Urinary bladder (tissue), 4 donors: ENCODE results near the gene BSCL2. TPM values are rescaled to one million over a fixed set of nuclear protein-coding genes. Genes with fewer than 3 reads are reported as not detected.
"Not testable (repeated sequence)": the region's sequence is repeated elsewhere in the genome, so short reads cannot be mapped to it uniquely, and the experiment has no call there.

Experiments used
- DNase-seq: peaks from one replicate; pipeline ENCODE4 v3.0.0-alpha.2; 2015; ENCODE audit errors: extremely low spot score
- H3K27ac ChIP-seq: one replicate; pipeline ENCODE4 v1.5.1; 2013; ENCODE audit warnings: low read depth, mild to moderate bottlenecking, moderate library complexity
- H3K36me3 ChIP-seq: one replicate; pipeline ENCODE4 v1.6.1; 2013; ENCODE audit warnings: mild to moderate bottlenecking, moderate library complexity; ENCODE audit not compliant: insufficient read depth
- H3K4me1 ChIP-seq: one replicate; pipeline ENCODE4 v1.6.1; 2013; ENCODE audit warnings: mild to moderate bottlenecking, moderate library complexity; ENCODE audit not compliant: insufficient read depth
- H3K4me3 ChIP-seq: one replicate; pipeline ENCODE4 v1.5.1; 2013; ENCODE audit warnings: low read depth, low read length
- WGBS: extraction: QIAGEN DNeasy Blood & Tissue Kit; methylation state at CpG from one replicate; pipeline ENCODE4 v1.1.7; 2013; 5-methylcytosine and 5-hydroxymethylcytosine counted together
- polyA plus RNA-seq: library from polyadenylated mRNA; stranded (reverse); fragments of 200-250 nt; gene quantifications from one replicate; pipeline ENCODE4 v1.2.3, GENCODE V29; 2013
- total RNA-seq: library from RNA; depleted of rRNA; stranded (reverse); fragments of >200 nt; gene quantifications from one replicate; pipeline ENCODE4 v1.2.3, GENCODE V29; 2014
- donor health status: healthy with polysubstance abuse.
- donor health status: healthy.

The BSCL2 gene
- total and polyA plus RNA-seq, 2 donors = 25.6 to 52.6 TPM

DNA sequence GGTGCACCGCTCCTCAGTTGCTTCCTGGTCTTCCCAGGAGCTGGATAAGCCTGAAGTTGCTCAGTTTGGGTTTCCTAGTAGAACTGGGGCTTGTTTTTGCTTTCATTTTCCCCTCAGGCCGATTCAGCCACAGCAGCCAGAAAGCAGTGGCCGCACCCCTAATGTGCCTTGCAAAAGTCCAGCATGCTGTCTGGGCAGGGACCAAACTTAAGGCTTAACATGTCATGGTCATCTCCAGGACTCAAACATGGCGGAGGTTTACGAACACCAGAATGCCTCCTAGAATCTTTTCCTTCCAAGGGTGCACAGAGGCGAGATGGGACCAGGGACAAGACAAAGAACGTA lies 2.7 kb upstream of the BSCL2 start:
- no peak for DNase-seq
- H3K36me3 ChIP-seq = no peaks in the 10 kb centered on the region
- WGBS = 41% methylated on average over 7 of the region's 7 CpGs
- no peaks in the 10 kb centered on the region for H3K4me1 ChIP-seq
- H3K27ac ChIP-seq = peak overlapping the region; percentile 89
- H3K4me3 ChIP-seq = peak overlapping the region; percentile 34

DNA sequence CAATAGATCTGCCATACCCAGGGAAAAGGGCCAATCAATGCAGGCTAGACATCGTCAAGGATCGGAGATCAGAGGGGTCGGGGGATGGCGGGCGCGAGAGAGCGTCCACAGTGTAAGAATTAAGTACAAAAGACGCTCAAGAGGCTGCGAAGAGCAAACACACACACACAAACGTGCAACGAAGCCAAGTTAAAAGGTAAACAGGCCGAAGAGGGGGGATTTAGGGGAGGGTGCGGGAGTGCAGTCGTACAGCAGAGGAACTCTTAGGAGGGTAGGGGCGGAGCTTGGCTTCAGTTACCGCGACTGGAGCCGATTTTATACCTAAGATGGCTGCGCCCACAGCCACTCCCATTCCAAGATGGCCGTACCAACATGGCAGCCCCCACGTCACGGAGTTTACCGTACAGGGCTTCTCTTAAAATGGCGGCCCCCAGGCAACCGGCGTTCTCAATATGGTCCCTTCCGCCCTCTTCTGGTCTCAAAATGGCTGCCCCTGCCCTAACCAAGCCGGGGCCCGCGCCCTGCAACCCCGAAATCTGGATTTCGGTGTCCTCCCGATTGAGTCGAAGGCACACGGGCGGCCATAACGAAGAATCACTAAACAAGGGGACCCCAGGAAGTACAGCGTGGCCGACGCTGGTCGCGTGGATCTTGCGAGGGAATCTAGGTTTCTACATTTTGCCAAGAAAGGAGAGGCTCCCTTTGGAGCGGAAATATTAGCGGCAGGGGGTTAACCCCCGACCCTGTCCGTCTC lies 2.2 kb upstream of the BSCL2 start:
- no peaks in the 10 kb centered on the region for H3K36me3 ChIP-seq
- WGBS = 1% methylated on average over 47 of the region's 47 CpGs
- H3K4me1 ChIP-seq = no peaks in the 10 kb centered on the region
- peak overlapping the region; percentile 89 for H3K27ac ChIP-seq
- peak; percentile 97 for DNase-seq
- peak overlapping the region; percentile 40 for H3K4me3 ChIP-seq

DNA sequence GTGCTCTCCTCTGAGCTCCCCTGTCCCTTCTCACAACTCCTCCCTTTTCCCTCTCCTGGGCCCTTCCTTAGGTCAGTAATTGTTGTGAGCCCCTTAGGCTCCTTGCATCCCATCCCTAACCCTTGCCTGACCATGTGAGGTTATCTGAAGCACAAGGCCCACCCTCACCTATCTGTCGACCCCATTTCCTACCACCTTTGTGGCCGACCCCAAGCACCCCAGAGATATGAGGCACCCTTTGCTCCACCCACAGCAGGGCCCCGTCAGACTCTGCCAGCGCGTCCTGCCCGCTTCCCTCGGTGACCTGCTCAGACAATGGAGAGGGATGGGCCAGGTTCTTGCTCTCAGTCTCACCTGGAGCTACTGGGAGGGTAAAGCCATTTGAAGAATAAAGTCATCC lies 1.6 kb upstream of the BSCL2 start:
- Histone ChIP-seq H3K36me3 (no peaks in the 10 kb centered on the region), H3K27ac (peak overlapping the region; percentile 82), H3K4me3 (peak overlapping the region; percentile 40), H3K4me1 (no peaks in the 10 kb centered on the region)
- WGBS = 6% methylated on average over 7 of the region's 7 CpGs
- no peak for DNase-seq

GRCh38 chr11:62708392-62708791 lies 1.2 kb upstream of the BSCL2 start:
- Histone ChIP-seq H3K36me3 (no peaks in the 10 kb centered on the region), H3K27ac (peak overlapping the region; percentile 82), H3K4me3 (peak overlapping the region; percentile 40), H3K4me1 (no peaks in the 10 kb centered on the region)
- DNase-seq = no peak
- WGBS = 73% methylated on average over 5 of the region's 5 CpGs

DNA sequence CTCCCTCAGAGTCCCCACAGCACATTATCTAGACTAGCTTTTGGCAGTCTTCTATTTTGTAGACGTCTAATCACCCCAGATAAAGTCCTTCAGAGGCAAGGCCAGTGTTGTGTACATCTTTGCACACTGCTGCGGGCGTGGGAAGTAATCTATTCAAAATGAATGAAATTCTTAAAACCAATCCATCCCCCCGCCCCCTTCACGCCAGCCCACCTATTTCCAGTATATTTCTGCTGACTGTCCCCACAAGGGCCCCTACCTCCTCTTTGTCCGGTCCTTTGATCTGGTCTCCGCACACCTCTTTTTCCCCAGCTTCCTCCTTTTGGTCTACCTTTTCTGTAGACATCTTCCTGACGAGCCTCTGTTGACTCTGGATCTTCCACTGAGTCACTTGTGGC lies 375 bp downstream of the BSCL2 start:
- no peak overlapping the region for H3K27ac ChIP-seq
- DNase-seq = no peak
- no peaks in the 10 kb centered on the region for H3K4me1 ChIP-seq
- H3K4me3 ChIP-seq = peak overlapping the region; percentile 69
- H3K36me3 ChIP-seq = no peaks in the 10 kb centered on the region
- 73% methylated on average over 8 of the region's 8 CpGs for WGBS

DNA sequence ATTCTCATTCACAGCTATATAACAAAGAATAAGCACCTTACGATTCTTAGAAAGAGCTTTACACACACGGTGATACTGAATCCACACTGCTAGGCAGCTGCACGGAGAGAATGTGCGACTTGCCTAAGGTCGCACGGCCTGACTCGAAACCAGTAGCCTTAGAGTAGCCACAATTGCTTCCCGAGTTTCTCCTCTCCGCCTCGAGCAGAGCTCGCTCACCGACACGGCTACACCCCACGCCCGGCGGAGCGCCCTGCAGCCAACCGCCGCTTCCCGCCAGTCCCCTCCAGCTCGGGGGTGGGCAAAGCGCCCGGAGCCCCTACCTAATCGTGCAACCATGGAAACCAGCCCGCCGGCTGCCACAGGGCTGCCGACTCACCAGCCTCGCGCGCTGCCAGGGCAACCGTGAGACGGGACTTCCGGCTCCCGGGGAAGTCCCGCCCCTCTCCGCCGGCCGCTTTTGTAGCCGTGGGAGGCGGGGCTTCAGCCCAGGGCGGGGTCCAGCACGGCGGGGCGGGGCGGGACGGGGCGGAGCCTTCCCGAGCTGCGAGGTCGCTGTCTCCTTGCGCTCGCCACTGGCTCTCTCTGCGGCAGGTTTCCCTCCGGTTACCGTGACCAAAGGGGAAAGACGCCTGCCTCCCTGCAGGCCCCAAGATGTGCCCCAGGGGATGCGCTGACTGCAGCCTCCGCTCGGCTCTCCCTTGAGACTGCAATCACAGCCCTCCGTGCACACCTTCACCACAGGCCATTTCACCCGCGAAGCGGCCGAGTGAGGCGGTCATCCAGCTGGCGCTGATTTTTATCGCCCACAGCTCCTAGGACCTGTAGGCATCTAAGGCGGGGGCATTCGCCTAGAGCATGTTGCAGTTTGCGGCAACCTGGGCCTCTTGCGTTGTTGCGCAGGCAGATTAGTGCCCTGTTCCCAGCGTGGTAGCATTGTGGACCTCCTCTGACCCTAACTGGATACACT lies 1.1 kb downstream of the BSCL2 start:
- 4% methylated on average over 73 of the region's 73 CpGs for WGBS

GRCh38 chr11:62705413-62705812 lies 1.8 kb downstream of the BSCL2 start:
- Histone ChIP-seq H3K27ac (peak overlapping the region; percentile 11), H3K4me3 (peak overlapping the region; percentile 69), H3K4me1 (no peaks in the 10 kb centered on the region), H3K36me3 (no peaks in the 10 kb centered on the region)
- 45% methylated on average over 7 of the region's 7 CpGs for WGBS
- no peak for DNase-seq

More for the DNA sequence above, 1.1 kb downstream of the BSCL2 start:
- no peaks in the 10 kb centered on the region for H3K36me3 ChIP-seq
- no peaks in the 10 kb centered on the region for H3K4me1 ChIP-seq
- DNase-seq = peak; percentile 77
- no peak overlapping the region for H3K27ac ChIP-seq
- H3K4me3 ChIP-seq = peak overlapping the region; percentile 69

DNA sequence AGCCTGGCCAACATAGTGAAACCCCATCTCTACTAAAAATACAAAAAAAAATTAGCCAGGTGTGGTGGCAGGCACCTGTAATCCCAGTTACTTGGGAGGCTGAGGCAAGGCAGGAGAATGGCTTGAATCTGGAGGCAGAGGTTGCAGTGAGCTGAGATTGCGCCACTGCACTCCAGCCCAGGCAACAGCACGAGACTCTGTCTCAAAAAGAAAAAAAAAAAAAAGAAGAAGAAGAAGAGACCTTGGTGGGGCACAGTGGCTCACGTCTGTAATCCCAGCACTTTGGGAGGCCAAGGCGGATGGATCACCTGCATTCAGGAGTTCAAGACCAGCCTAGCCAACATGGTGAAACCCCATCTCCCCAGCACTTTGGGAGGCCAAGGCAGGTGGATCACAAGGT lies 3.3 kb downstream of the BSCL2 start:
- H3K36me3 ChIP-seq, H3K27ac ChIP-seq, H3K4me3 ChIP-seq, H3K4me1 ChIP-seq, DNase-seq: not testable (repeated sequence)
- WGBS = 94% methylated on average over 4 of the region's 4 CpGs

GRCh38 chr11:62702246-62702645 lies 5.0 kb downstream of the BSCL2 start:
- 93% methylated on average over 11 of the region's 11 CpGs for WGBS
- Histone ChIP-seq H3K4me3 (no peak overlapping the region), H3K27ac (no peak overlapping the region), H3K36me3 (no peaks in the 10 kb centered on the region), H3K4me1 (no peaks in the 10 kb centered on the region)
- DNase-seq = no peak

DNA sequence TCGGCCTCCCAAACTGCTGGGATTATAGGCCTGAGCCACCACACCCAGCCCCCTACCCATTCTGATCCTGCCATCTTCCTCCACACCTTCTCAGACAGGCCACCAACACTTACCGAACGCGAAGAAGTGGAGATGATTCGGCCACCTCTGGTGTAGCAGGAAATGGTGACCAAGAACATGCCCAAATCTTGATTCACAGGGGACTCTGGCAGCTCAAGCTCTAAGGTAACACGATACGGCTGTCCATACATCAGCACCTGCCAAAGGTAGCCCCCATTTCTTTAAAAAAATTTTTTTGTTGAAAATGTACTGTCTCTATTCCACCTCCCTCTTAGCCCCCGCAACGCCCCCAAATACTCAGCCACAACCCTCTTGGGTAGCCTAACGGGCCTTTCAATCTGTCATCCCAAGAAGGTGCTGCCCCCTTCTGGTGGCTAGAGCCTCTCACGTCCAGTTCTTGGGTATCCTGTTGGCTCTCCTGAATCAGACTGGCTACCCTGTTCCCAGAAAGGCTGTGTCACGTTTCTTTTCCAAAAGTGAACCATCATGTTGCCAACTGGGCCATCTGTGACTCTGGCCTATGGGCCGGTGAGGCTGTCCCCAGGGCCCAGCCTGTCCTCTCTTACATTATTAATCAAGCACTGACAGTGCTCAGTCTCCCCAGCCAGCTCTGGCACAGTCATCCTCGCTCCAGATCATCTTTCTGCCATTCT lies 12.6 kb downstream of the BSCL2 start:
- Histone ChIP-seq H3K27ac (no peak overlapping the region), H3K4me3 (no peak overlapping the region), H3K4me1 (no peaks in the 10 kb centered on the region), H3K36me3 (peaks cover 7% of the 10 kb centered on the region)
- DNase-seq = no peak
- 47% methylated on average over 14 of the region's 14 CpGs for WGBS

DNA sequence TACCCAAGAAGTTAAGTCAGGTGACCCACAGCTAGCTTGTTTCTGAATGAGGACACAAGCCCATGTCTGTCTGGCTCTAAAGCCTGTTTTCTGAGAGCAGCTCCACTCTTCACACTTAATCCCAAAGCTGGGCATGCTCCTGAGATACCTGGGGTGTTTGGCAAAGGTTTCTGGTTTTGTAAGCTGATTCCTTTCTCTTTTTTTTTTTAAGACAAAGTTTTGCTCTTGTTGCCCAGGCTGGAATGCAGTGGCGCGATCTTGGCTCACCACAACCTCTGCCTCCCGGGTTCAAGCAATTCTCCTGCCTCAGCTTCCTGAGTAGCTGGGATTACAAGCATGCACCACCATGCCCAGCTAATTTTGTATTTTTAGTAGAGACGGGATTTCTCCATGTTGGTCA lies 13.6 kb downstream of the BSCL2 start:
- not testable (repeated sequence) for H3K4me1 ChIP-seq, DNase-seq, H3K4me3 ChIP-seq, H3K27ac ChIP-seq, H3K36me3 ChIP-seq
- WGBS = 74% methylated on average over 4 of the region's 4 CpGs

GRCh38 chr11:62689421-62690183 lies 17.6 kb downstream of the BSCL2 start, which contains the start of gene LRRN4CL:
LRRN4CL (minus strand) TSS chr11:62689530; CDS start chr11:62688508, 1,022 bp downstream.
- 24% methylated on average over 11 of the region's 11 CpGs for WGBS
- H3K27ac ChIP-seq = peak within 1 kb of the TSS; percentile 28
- H3K4me1 ChIP-seq = no peaks in the 10 kb centered on the region
- H3K4me3 ChIP-seq = peak within 1 kb of the TSS; percentile 13
- DNase-seq = no peak
- peaks cover 7% of the 10 kb centered on the region for H3K36me3 ChIP-seq

DNA sequence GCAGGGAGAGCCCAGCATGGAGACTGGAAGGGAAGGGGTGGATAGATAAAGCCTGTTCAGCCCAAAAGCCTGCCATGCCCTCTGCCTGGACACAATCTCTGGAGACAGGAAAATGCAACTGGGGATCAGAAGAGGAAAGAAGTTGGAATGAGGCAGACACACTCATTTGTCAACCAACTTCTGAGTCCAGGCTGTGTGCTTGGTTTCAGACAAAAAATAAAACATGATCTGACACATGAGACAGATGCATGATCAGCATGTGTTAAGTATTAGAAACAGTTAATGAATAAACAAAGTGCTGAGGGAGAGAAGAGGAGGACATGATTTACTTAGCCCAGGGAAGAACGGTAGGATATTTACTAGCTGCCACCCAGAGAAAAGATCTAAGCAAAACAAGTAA lies 18.7 kb downstream of the BSCL2 start:
- WGBS = 37% methylated on average over 1 of the region's 1 CpG
- Histone ChIP-seq H3K36me3 (peaks cover 7% of the 10 kb centered on the region), H3K4me3 (peak overlapping the region; percentile 13), H3K27ac (no peak overlapping the region), H3K4me1 (no peaks in the 10 kb centered on the region)
- no peak for DNase-seq
